ENCODE measurements around the gene LRIG3.

LRIG3 gene

GRCh38 chr12:58889557-58889956, 30.7 kb downstream of the LRIG3 start:
- TF ChIP-seq, protein P1, sequence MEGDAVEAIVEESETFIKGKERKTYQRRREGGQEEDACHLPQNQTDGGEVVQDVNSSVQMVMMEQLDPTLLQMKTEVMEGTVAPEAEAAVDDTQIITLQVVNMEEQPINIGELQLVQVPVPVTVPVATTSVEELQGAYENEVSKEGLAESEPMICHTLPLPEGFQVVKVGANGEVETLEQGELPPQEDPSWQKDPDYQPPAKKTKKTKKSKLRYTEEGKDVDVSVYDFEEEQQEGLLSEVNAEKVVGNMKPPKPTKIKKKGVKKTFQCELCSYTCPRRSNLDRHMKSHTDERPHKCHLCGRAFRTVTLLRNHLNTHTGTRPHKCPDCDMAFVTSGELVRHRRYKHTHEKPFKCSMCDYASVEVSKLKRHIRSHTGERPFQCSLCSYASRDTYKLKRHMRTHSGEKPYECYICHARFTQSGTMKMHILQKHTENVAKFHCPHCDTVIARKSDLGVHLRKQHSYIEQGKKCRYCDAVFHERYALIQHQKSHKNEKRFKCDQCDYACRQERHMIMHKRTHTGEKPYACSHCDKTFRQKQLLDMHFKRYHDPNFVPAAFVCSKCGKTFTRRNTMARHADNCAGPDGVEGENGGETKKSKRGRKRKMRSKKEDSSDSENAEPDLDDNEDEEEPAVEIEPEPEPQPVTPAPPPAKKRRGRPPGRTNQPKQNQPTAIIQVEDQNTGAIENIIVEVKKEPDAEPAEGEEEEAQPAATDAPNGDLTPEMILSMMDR (IDR thresholded peaks at IDR 0.05; ENCODE audit: insufficient read depth, low read depth, low read length, missing control alignments) = no peak
- no peak overlapping the region for H3K4me3 ChIP-seq (ENCODE audit: low read depth, low read length)
- DNase-seq (ENCODE audit: low read depth) = no peak

GRCh38 chr12:58888131-58888783, 32.0 kb downstream of the LRIG3 start:
- peak; percentile 32 for DNase-seq (ENCODE audit: low read depth)
- H3K4me3 ChIP-seq (ENCODE audit: low read depth, low read length) = no peak overlapping the region
- TF ChIP-seq, protein P1 (IDR thresholded peaks at IDR 0.05; ENCODE audit: insufficient read depth, low read depth, low read length, missing control alignments) = no peak

GRCh38 chr12:58887068-58887467, 33.2 kb downstream of the LRIG3 start:
- TF ChIP-seq, protein P1 (IDR thresholded peaks at IDR 0.05; ENCODE audit: insufficient read depth, low read depth, low read length, missing control alignments) = no peak
- H3K4me3 ChIP-seq (ENCODE audit: low read depth, low read length) = no peak overlapping the region
- DNase-seq (ENCODE audit: low read depth) = no peak

DNA sequence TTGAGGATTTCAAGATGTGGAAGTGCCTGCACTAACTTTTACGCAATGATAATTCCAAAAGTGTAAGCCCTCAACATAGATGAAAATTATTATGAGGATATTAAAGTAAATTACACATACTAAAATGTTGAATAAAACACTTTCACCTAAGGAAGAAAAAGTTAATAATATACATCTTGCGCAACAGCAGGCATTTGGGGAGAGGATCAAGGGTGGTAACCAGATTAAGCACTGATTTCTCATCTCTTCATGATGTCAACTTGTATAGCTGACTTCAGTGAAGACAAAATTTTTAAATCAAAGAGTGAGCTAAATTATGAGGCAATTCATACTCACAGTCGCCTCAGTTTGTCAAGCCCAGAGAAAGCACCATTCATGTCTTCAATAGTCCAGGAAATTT, 33.8 kb downstream of the LRIG3 start:
- TF ChIP-seq, protein P1 (IDR thresholded peaks at IDR 0.05; ENCODE audit: insufficient read depth, low read depth, low read length, missing control alignments) = no peak
- no peak for DNase-seq (ENCODE audit: low read depth)
- no peak overlapping the region for H3K4me3 ChIP-seq (ENCODE audit: low read depth, low read length)

GRCh38 chr12:58884916-58885315, 35.4 kb downstream of the LRIG3 start:
- TF ChIP-seq, protein P1 (IDR thresholded peaks at IDR 0.05; ENCODE audit: insufficient read depth, low read depth, low read length, missing control alignments) = no peak
- DNase-seq (ENCODE audit: low read depth) = no peak
- no peak overlapping the region for H3K4me3 ChIP-seq (ENCODE audit: low read depth, low read length)

- DNase-seq (ENCODE audit: low read depth) = peak; percentile 18
- TF ChIP-seq, protein P1 (IDR thresholded peaks at IDR 0.05; ENCODE audit: insufficient read depth, low read depth, low read length, missing control alignments) = no peak
- H3K4me3 ChIP-seq (ENCODE audit: low read depth, low read length) = no peak overlapping the region
These were observed 36.5 kb downstream of the LRIG3 start for GRCh38 chr12:58883576-58884334.
